ENCODE results near the gene TMEM94.

The TMEM94 gene

DNA sequence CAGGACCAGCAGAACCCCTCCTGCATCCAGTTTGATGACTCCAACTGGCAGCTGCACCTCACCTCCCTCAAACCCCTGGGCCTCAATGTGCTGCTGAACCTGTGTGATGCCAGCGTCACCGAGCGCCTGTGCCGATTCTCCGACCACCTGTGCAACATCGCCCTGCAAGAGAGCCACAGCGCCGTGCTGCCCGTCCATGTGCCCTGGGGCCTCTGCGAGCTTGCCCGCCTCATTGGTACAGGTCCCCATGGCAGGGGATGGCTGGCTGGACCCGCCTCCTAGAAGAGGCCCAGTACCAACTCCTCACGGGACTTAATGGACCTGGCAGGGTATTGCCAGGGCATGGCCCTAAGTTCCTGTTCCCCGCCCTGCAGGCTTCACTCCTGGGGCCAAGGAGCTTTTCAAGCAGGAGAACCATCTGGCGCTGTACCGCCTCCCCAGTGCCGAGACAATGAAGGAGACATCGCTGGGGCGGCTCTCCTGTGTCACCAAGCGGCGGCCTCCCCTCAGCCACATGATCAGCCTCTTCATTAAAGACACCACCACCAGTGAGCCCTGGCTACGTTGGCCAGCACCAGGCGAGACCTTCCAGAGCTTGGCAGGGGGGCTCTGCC is 36.2 kb downstream of the TMEM94 start:
- TF ChIP-seq, protein P1, sequence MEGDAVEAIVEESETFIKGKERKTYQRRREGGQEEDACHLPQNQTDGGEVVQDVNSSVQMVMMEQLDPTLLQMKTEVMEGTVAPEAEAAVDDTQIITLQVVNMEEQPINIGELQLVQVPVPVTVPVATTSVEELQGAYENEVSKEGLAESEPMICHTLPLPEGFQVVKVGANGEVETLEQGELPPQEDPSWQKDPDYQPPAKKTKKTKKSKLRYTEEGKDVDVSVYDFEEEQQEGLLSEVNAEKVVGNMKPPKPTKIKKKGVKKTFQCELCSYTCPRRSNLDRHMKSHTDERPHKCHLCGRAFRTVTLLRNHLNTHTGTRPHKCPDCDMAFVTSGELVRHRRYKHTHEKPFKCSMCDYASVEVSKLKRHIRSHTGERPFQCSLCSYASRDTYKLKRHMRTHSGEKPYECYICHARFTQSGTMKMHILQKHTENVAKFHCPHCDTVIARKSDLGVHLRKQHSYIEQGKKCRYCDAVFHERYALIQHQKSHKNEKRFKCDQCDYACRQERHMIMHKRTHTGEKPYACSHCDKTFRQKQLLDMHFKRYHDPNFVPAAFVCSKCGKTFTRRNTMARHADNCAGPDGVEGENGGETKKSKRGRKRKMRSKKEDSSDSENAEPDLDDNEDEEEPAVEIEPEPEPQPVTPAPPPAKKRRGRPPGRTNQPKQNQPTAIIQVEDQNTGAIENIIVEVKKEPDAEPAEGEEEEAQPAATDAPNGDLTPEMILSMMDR (IDR thresholded peaks at IDR 0.05; ENCODE audit: insufficient read depth, missing control alignments): no peak
- no peak for DNase-seq (ENCODE audit: insufficient read length, low spot score)
- FAIRE-seq: no peak

DNA sequence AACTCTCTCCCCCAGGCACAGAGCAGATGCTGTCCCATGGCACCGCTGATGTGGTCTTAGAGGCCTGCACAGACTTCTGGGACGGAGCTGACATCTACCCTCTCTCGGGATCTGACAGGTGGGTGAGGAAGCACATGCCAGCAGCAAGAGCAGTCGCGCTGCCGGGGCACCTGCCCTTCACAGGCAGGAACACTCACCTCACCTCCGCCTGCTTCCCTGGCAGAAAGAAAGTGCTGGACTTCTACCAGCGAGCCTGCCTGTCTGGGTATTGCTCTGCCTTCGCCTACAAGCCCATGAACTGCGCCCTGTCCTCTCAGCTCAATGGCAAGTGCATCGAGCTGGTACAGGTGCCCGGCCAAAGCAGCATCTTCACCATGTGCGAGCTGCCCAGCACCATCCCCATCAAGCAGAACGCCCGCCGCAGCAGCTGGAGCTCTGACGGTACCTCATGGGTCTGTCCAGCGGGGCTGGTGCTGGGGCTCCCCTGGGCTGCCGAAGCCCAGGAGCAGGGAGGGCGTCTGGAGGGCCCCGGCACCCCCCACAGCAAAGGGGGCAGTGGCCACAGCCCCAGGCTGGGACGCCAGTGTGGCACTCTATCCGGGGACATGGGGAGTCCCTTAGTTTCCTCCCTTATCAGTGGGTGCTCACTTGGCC is 37.2 kb downstream of the TMEM94 start:
- FAIRE-seq: no peak
- TF ChIP-seq, protein P1 (IDR thresholded peaks at IDR 0.05; ENCODE audit: insufficient read depth, missing control alignments): no peak

DNA sequence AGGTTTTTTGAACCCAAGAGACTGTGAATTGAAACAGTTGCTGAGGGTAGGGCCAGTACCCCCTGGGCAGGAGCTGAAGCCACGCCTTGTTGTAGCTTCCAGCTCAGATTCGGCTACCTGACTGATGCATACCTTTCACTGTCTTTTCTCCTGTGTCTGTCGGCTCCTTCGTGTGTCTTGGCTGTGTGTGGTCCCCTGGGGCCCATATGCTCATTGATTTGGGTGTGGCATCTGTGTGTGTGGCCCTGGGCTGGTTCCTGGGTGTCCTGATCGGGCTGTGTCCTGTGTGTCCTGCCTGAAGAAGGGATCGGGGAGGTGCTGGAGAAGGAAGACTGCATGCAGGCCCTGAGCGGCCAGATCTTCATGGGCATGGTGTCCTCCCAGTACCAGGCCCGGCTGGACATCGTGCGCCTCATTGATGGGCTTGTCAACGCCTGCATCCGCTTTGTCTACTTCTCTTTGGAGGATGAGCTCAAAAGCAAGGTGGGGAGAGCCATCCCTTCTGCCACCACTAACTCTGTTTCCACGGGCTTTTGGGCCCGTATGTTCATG is 38.0 kb downstream of the TMEM94 start:
- DNase-seq (ENCODE audit: insufficient read length, low spot score) (no peak), FAIRE-seq (no peak)
- TF ChIP-seq, protein P1 (IDR thresholded peaks at IDR 0.05; ENCODE audit: insufficient read depth, missing control alignments): no peak

More for the DNA sequence above, 37.2 kb downstream of the TMEM94 start:
- DNase-seq (ENCODE audit: insufficient read length, low spot score): no peak

DNA sequence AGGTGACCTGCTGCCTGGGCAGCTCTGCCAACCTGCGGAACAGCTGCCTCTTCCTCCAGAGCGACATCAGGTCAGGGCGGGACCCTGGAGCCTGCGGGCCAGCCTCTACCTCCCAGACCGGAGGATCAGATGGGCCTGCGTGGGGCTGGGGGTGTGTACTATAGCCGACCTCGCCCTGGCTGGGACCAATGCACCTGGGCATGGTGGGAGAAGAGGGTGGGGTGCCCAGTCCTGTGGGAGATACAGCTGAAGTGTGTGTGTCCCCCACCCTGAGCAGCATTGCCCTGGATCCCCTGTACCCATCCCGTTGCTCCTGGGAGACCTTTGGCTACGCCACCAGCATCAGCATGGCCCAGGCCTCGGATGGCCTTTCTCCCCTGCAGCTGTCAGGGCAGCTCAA is 39.6 kb downstream of the TMEM94 start:
- TF ChIP-seq, protein P1 (IDR thresholded peaks at IDR 0.05; ENCODE audit: insufficient read depth, missing control alignments): no peak
- FAIRE-seq: no peak
- no peak for DNase-seq (ENCODE audit: insufficient read length, low spot score)

DNA sequence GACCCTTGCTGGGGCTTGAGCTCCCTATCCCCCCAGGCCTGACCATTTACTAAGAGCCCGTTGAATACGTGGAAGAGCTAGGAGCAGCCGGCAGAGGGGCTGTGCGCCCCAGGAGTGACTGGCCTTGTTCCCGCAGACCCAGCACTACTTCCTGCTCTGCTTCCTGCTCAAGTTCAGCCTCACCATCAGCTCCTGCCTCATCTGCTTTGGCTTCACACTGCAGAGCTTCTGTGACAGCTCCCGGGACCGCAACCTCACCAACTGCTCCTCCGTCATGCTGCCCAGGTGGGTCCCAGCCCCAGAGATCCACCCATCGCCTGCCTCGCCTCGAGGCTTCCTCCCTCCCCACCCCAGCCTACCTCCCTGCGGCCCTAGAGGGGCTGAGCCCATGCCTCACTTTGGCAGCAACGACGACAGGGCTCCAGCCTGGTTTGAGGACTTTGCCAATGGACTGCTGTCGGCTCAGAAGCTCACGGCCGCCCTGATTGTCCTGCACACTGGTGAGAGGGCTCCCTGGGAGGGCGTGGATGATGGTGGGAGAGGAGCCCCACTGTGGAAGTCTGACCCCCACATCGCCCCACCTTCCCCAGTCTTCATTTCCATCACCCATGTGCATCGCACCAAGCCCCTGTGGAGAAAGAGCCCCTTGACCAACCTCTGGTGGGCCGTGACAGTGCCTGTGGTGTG is 41.7 kb downstream of the TMEM94 start:
- FAIRE-seq (no peak), DNase-seq (ENCODE audit: insufficient read length, low spot score) (no peak)
- TF ChIP-seq, protein P1 (IDR thresholded peaks at IDR 0.05; ENCODE audit: insufficient read depth, missing control alignments): no peak

DNA sequence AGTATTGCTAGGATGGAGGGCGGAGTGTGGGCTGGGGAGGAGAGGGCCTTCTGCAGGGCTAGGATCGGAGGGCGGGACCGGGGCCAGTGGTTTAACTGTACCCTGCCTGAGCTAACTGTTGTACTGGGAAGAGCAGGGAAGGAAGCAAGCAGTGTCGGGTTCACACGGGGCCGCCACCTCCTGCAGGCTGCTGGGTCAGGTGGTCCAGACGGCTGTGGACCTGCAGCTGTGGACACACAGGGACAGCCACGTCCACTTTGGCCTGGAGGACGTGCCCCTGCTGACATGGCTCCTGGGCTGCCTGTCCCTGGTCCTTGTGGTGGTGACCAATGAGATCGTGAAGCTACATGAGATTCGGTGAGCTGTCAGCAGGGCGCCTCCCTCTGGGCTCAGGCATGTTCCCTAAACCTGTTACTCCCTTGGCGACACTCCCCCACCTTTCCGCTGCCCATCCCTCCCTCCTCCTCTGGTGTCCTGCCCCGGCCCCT is 42.3 kb downstream of the TMEM94 start:
- TF ChIP-seq, protein P1 (IDR thresholded peaks at IDR 0.05; ENCODE audit: insufficient read depth, missing control alignments): no peak

More for the DNA sequence above, 42.3 kb downstream of the TMEM94 start:
- no peak for FAIRE-seq
- DNase-seq (ENCODE audit: insufficient read length, low spot score): no peak

All from D721Med (cell line).